GM12891 (cell line): ENCODE data around the gene NEMP1.

ENCODE experiments used
- POLR2A ChIP-seq: IDR thresholded peaks from 2 replicates; pipeline ENCODE4 v1.6.1; 2011; ENCODE audit warnings: low read depth, low read length, control low read depth
- POLR2AphosphoS5 ChIP-seq: IDR thresholded peaks from 2 replicates; pipeline ENCODE4 v1.6.1; 2011; ENCODE audit warnings: low read depth, low read length, control low read depth
- SPI1 ChIP-seq: IDR thresholded peaks from 2 replicates; pipeline ENCODE4 v1.6.1; 2011; ENCODE audit warnings: low read depth, low read length, control low read depth
- TAF1 ChIP-seq: IDR thresholded peaks from 2 replicates; pipeline ENCODE4 v1.6.1; 2011; ENCODE audit warnings: low read depth, low read length, control low read depth

- TF ChIP-seq POLR2A: no peak
- TF ChIP-seq POLR2AphosphoS5: no peak
- TF ChIP-seq SPI1: no peak
- TF ChIP-seq TAF1: no peak
These were observed 45.2 kb downstream of the NEMP1 start for GRCh38 chr12:57033431-57033830.
